DND-41 (cell line): ENCODE data around the gene AFF3.

Source experiments
- CTCF ChIP-seq: IDR thresholded peaks from 2 replicates; pipeline ENCODE4 v1.5.1; 2012; ENCODE audit warnings: borderline replicate concordance, low read length, moderate library complexity, mild to moderate bottlenecking; ENCODE audit not compliant: poor library complexity, severe bottlenecking; ENCODE audit errors: extremely low read depth
- EZH2 ChIP-seq: IDR thresholded peaks from 3 replicates; pipeline ENCODE4 v1.6.1; 2012; ENCODE audit warnings: borderline replicate concordance, low read depth, mild to moderate bottlenecking, moderate library complexity, low read length, inconsistent platforms; ENCODE audit not compliant: severe bottlenecking

GRCh38 chr2:100077456-100077855, 64.9 kb downstream of the AFF3 start:
- TF ChIP-seq CTCF: no peak
- no peak for TF ChIP-seq EZH2
